ENCODE measurements around the gene CDC25C. TPM values are rescaled to one million over a fixed set of nuclear protein-coding genes. Genes with fewer than 3 reads are reported as not detected.

Gene CDC25C
- total and polyA plus RNA-seq, 9 of the 15 experiments (the other 6 are each of a cell fraction or from before 2014, with no cell fraction given) = 19.1 to 63.7 (median 31.9) TPM

- no peak for TF ChIP-seq ZNF609 (CRISPR knock-in tag; IDR thresholded peaks at IDR 0.05; ENCODE audit: borderline replicate concordance)
- no peak for TF ChIP-seq IRF1 (CRISPR knock-in tag; IDR thresholded peaks at IDR 0.05; ENCODE audit: borderline replicate concordance)
- TF ChIP-seq RB1 (IDR thresholded peaks at IDR 0.05; ENCODE audit: low read depth) = peak; percentile 52; the same call in 1 of the 2 replicates
- TF ChIP-seq FUS (optimal IDR thresholded peaks at IDR 0.05; ENCODE audit: low read depth, low read length) = no peak
- no peak for TF ChIP-seq STAG1 (CRISPR knock-in tag; IDR thresholded peaks at IDR 0.05; ENCODE audit: borderline replicate concordance)
- TF ChIP-seq ZNF175 (CRISPR knock-in tag; IDR thresholded peaks at IDR 0.05; ENCODE audit: low read depth) = 0 out of 2 replicates have a peak, but pooled peaks have one; percentile 24
- TF ChIP-seq, protein P1, sequence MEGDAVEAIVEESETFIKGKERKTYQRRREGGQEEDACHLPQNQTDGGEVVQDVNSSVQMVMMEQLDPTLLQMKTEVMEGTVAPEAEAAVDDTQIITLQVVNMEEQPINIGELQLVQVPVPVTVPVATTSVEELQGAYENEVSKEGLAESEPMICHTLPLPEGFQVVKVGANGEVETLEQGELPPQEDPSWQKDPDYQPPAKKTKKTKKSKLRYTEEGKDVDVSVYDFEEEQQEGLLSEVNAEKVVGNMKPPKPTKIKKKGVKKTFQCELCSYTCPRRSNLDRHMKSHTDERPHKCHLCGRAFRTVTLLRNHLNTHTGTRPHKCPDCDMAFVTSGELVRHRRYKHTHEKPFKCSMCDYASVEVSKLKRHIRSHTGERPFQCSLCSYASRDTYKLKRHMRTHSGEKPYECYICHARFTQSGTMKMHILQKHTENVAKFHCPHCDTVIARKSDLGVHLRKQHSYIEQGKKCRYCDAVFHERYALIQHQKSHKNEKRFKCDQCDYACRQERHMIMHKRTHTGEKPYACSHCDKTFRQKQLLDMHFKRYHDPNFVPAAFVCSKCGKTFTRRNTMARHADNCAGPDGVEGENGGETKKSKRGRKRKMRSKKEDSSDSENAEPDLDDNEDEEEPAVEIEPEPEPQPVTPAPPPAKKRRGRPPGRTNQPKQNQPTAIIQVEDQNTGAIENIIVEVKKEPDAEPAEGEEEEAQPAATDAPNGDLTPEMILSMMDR (IDR thresholded peaks at IDR 0.05 in 2 of 3, conservative IDR thresholded peaks at IDR 0.05 in 1 of 3; ENCODE audit: insufficient read depth in 2 of 3, low read depth in 1 of 3, low read length in 3 of 3) = no peak
- TF ChIP-seq FOXM1 (IDR thresholded peaks at IDR 0.05; ENCODE audit: low read depth) = no peak
- no peak for TF ChIP-seq FOXM1 (CRISPR knock-in tag; IDR thresholded peaks at IDR 0.05; ENCODE audit: low read depth)
- peak; percentile 28; the same call in 1 of the 2 replicates for TF ChIP-seq GATAD2B (IDR thresholded peaks at IDR 0.05; ENCODE audit: borderline replicate concordance)
- no peak for TF ChIP-seq SMAD1 (IDR thresholded peaks at IDR 0.05; ENCODE audit: low read depth, low read length, partially characterized antibody)
- TF ChIP-seq, protein P2, sequence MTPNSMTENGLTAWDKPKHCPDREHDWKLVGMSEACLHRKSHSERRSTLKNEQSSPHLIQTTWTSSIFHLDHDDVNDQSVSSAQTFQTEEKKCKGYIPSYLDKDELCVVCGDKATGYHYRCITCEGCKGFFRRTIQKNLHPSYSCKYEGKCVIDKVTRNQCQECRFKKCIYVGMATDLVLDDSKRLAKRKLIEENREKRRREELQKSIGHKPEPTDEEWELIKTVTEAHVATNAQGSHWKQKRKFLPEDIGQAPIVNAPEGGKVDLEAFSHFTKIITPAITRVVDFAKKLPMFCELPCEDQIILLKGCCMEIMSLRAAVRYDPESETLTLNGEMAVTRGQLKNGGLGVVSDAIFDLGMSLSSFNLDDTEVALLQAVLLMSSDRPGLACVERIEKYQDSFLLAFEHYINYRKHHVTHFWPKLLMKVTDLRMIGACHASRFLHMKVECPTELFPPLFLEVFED (CRISPR knock-in tag; conservative IDR thresholded peaks at IDR 0.05) = no peak; the same call in 1 of the 2 replicates
- no peak for TF ChIP-seq CHD1 (IDR thresholded peaks at IDR 0.05; ENCODE audit: low read length)
- TF ChIP-seq, protein P3, sequence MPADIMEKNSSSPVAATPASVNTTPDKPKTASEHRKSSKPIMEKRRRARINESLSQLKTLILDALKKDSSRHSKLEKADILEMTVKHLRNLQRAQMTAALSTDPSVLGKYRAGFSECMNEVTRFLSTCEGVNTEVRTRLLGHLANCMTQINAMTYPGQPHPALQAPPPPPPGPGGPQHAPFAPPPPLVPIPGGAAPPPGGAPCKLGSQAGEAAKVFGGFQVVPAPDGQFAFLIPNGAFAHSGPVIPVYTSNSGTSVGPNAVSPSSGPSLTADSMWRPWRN (IDR thresholded peaks at IDR 0.05; ENCODE audit: low read depth) = no peak
- 0 out of 2 replicates have a peak, but pooled peaks have one; percentile 93 for TF ChIP-seq ATF7 (IDR thresholded peaks at IDR 0.05)
These were observed 5.5 kb upstream of the CDC25C start (continued) for GRCh38 chr5:138336952-138337684.

Data from K562 (cell line).